ENCODE measurements around the gene ST6GALNAC6.
"Not testable (repeated sequence)": the region's sequence is repeated elsewhere in the genome, so short reads cannot be mapped to it uniquely, and the experiment has no call there.

Gene ST6GALNAC6

GRCh38 chr9:127883959-127884358 is 15.4 kb downstream of the ST6GALNAC6 start:
- DNase-seq (ENCODE audit: low spot score), result no peak
- CTCF ChIA-PET, result interaction anchor here (1.5 kb wide), 1 partner anchor 14 kb away, joined by 4 read pairs; no protein-coding TSS in a partner anchor
- peak overlapping the region; percentile 48 for H3K27ac ChIP-seq
- TF ChIP-seq, protein P1, sequence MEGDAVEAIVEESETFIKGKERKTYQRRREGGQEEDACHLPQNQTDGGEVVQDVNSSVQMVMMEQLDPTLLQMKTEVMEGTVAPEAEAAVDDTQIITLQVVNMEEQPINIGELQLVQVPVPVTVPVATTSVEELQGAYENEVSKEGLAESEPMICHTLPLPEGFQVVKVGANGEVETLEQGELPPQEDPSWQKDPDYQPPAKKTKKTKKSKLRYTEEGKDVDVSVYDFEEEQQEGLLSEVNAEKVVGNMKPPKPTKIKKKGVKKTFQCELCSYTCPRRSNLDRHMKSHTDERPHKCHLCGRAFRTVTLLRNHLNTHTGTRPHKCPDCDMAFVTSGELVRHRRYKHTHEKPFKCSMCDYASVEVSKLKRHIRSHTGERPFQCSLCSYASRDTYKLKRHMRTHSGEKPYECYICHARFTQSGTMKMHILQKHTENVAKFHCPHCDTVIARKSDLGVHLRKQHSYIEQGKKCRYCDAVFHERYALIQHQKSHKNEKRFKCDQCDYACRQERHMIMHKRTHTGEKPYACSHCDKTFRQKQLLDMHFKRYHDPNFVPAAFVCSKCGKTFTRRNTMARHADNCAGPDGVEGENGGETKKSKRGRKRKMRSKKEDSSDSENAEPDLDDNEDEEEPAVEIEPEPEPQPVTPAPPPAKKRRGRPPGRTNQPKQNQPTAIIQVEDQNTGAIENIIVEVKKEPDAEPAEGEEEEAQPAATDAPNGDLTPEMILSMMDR (conservative IDR thresholded peaks at IDR 0.05; ENCODE audit: low read depth), result no peak
- POLR2A ChIA-PET (ENCODE audit: low non-redundant PET), result no interaction called here

DNA sequence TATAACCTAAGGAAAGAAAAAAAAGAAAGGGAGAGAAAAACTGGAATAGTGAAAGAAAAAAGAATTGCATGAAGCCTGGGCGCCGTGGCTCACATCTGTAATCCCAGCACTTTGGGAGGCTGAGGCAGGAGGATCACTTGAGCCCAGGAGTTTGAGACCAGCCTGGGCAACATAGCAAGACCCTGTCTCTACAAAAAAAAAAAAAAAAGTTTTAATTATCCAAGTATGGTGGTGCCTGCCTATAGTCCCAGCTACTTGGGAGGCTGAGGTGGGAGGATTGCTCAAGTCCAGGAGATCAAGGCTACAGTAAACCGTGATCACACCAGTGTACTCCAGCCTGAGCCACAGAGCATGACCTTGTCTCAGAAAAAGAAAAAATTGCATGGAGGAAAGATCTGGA is 17.7 kb downstream of the ST6GALNAC6 start:
- H3K27ac ChIP-seq; DNase-seq (ENCODE audit: low spot score): not testable (repeated sequence)
- POLR2A ChIA-PET (ENCODE audit: low non-redundant PET), result interaction anchor here (0.6 kb wide), 1 partner anchor 70 kb away, joined by 3 read pairs; no protein-coding TSS in a partner anchor
- CTCF ChIA-PET, result interaction anchor here (0.8 to 0.9 kb wide), 2 partner anchors 16 to 39 kb away, joined by 3 read pairs; no protein-coding TSS in a partner anchor

DNA sequence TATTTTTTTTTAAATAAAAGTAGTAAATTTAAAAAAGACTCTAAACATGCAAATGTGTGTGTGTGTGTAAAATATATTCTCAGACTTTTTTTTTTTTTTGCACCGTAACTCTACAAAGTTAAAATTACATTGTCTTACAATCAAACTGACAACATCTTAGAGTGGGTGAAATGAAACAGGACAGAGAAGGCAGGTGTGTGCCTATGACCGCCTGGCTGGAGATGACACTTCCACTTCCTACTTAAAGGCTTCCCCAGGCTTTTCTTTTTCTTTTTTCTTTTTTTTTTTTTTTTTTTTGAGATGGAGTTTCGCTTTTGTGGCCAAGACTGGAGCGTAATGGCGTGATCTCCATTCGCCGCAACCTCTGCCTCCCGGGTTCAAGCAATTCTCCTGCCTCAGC is 19.3 kb downstream of the ST6GALNAC6 start:
- DNase-seq (ENCODE audit: low spot score), result no peak
- no peak overlapping the region for H3K27ac ChIP-seq
- TF ChIP-seq, protein P1 (conservative IDR thresholded peaks at IDR 0.05; ENCODE audit: low read depth), result no peak
- CTCF ChIA-PET, result no interaction called here
- POLR2A ChIA-PET (ENCODE audit: low non-redundant PET), result interaction anchor here (0.7 kb wide), 1 partner anchor 482 kb away, joined by 9 read pairs; no protein-coding TSS in a partner anchor

DNA sequence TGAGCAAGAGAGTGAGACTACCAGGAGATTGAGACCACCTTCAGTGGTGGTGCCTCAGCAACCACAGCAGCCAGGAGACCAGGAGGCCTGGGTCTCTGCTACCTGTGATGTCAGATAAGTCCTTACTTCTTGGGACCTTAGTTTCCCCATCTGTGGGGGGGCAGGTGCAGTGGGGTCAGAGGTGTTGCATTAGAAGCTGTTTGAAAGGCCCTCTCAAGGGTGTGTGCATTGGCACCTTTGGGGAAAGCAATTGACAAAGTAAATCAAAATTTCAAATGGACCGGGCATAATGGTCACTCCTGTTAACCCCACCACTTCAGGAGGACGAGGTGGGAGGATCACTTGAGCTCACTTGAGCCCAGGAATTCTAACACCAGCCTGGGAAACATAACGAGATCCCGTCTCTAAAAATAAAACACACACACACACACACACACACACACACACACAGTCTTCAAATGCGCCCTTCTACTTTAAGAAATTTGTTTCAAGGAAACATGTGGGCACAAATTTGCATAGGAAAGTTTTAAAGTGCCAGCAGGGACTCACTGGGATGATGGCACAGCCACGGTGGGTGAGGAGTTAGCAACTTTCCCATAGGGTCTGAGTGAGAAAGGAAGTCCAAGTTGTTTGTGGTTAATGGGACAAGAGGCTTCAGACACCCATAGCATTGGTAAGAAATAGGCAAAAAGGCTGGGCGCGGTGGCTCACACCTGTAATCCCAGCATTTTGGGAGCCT is 20.6 kb downstream of the ST6GALNAC6 start:
- DNase-seq (ENCODE audit: low spot score), result no peak
- ChIA-PET POLR2A (ENCODE audit: low non-redundant PET) (interaction anchor here (0.7 kb wide), 1 partner anchor 9 kb away, joined by 19 read pairs; no protein-coding TSS in a partner anchor), CTCF (interaction anchor here (0.8 to 1.0 kb wide), 2 partner anchors 9 to 43 kb away, joined by 4 read pairs; no protein-coding TSS in a partner anchor)
- TF ChIP-seq, protein P1 (conservative IDR thresholded peaks at IDR 0.05; ENCODE audit: low read depth), result no peak
- peak overlapping the region; percentile 87 for H3K27ac ChIP-seq

DNA sequence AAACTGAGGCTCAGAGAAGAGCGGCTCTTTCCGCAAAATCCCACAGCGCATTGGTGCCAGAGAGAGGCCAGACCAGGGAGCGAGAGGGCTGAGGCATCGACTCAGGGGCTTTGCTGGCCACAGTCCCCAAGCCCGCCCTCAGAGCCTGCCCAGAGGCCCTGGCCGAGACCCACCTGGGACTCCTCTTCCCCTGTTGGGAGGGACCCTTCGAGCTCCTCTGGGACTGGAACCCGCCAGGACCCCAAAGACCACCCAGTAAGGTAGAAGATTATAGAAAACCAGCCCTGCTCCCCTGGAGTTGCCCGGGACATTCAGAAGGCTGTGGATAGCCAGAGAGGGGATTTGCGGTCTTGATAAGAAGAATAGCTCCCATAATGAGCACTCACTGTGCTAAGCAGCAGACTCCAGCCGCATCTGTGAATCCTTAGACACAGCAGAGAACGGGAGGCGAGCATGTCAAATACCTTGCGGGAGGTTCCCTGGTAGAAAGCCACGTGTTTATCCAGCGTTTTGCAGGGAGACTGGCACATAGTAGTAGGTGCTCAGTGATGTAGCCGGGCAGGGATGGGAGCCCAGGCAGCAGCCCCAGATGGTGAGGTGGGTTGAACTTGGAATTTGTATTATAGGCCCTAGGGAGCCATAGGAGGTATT is 21.3 kb downstream of the ST6GALNAC6 start:
- CTCF ChIA-PET, result interaction anchor here (0.8 to 1.0 kb wide), 3 partner anchors 8 to 133 kb away, joined by 3 to 4 read pairs (median 4); no protein-coding TSS in a partner anchor
- TF ChIP-seq, protein P1 (conservative IDR thresholded peaks at IDR 0.05; ENCODE audit: low read depth), result no peak
- H3K27ac ChIP-seq, result peak overlapping the region; percentile 87
- POLR2A ChIA-PET (ENCODE audit: low non-redundant PET), result no interaction called here
- no peak for DNase-seq (ENCODE audit: low spot score)

DNA sequence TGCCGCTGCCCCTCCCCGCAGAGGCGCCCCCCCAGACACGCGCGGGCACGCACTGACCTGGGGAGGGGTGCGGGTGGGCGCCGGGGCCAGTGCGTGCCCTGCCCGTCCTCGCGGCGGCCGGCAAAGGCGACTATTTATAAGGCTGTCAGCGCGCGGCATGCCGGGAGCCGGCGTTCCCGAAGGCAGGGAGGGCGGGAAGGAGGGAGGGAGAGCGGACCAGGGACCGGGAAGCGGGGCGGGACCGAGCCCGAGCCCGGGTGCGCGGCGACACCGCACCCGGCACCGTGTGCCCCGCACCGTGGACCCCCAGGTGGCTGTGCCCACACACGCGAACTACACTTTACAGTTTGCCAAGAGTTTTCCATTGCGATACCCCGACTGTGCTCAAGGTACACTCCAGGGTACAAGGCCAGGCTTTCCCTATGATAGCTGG is 21.8 kb downstream of the ST6GALNAC6 start, which contains the start of gene AK1:
AK1 (minus strand) TSS at position 110 of the 433 bp plus-strand sequence. CDS start 3,058 bp downstream, outside the sequence.
- DNase-seq (ENCODE audit: low spot score), result peak; percentile 81
- TF ChIP-seq, protein P1 (conservative IDR thresholded peaks at IDR 0.05; ENCODE audit: low read depth), result no peak
- CTCF ChIA-PET, result interaction anchor here (0.5 to 1.0 kb wide), 4 partner anchors 8 to 644 kb away, joined by 3 to 4 read pairs (median 3); no protein-coding TSS in a partner anchor
- H3K27ac ChIP-seq, result peak within 1 kb of the TSS; percentile 87
- POLR2A ChIA-PET (ENCODE audit: low non-redundant PET), result no interaction called here

Data from RWPE1 (cell line).